ENCODE measurements around the gene THSD7A. TPM values are rescaled to one million over a fixed set of nuclear protein-coding genes. Genes with fewer than 3 reads are reported as not detected.

The THSD7A gene
- total RNA-seq = 10 to 100 TPM in 1 of 4 donors, 1 to 10 TPM in 3; 3.9 to 12.3 (median 5.9) TPM

DNA sequence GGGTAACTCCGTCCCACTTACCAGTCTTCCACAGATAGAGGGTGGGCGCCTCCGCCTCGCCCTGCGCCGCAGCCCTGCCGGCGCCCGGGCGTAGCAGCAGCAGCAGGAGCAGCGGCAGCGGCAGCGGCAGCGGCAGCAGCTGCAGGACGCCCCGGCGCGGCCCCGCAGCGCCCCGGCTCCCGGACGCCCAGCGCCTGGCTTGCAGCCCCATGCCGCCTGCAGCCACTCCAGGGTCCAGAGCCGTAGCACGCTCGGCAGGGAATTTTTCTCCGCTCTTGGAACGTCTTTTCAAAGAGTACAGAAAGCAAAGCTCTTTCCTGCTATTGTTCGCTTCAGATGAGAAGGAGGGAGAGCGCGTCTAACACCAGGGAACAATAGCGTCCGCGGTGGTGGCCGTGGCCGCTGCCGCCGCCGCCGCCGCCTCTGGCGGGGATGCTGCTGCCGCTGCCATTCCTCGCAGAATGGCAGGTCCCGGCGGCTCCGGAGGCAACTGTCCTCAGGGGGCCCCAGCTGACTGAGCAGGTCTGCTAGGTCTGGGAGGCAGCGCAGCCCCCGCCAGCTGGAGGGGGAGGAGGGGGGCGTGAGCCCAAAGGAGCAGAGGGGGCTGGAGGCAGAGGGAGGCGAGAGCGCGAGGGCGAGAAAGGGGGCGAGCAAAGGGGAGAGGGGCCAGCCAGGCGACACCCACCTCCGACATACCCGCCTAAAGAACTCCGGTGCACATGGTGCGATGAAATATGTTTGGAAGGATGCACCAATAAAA lies at the start of gene THSD7A:
THSD7A (minus strand) TSS at position 463 of the 760 bp plus-strand sequence; CDS start at position 211, 252 bp downstream.
- TF ChIP-seq, protein P1, sequence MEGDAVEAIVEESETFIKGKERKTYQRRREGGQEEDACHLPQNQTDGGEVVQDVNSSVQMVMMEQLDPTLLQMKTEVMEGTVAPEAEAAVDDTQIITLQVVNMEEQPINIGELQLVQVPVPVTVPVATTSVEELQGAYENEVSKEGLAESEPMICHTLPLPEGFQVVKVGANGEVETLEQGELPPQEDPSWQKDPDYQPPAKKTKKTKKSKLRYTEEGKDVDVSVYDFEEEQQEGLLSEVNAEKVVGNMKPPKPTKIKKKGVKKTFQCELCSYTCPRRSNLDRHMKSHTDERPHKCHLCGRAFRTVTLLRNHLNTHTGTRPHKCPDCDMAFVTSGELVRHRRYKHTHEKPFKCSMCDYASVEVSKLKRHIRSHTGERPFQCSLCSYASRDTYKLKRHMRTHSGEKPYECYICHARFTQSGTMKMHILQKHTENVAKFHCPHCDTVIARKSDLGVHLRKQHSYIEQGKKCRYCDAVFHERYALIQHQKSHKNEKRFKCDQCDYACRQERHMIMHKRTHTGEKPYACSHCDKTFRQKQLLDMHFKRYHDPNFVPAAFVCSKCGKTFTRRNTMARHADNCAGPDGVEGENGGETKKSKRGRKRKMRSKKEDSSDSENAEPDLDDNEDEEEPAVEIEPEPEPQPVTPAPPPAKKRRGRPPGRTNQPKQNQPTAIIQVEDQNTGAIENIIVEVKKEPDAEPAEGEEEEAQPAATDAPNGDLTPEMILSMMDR (IDR thresholded peaks at IDR 0.05) = no peak
- DNase-seq (ENCODE audit: low spot score) (no peak), ATAC-seq (ENCODE audit: low FRiP score) (peak; percentile 81)

DNA sequence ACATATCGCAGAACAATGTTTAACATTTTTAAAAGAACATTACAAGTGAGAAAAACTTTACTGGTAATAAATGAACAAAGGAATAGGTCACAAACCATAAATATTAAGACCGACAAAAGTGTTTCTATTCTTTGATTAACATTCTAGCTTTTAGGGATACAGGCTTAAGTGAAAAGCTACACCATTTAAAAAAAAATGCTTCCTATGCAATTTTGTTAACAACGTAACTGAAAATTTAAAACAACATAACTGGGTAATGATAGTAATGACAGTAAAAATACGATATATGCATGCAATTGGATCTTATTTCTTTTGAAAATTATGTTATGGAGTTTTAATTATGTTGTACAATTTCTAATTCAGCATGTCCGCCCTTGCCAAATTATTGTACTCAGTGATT lies 49.7 kb upstream of the THSD7A start:
- ATAC-seq (ENCODE audit: low FRiP score) (no peak), DNase-seq (ENCODE audit: low spot score) (no peak)
- TF ChIP-seq, protein P1 (IDR thresholded peaks at IDR 0.05) = no peak

DNA sequence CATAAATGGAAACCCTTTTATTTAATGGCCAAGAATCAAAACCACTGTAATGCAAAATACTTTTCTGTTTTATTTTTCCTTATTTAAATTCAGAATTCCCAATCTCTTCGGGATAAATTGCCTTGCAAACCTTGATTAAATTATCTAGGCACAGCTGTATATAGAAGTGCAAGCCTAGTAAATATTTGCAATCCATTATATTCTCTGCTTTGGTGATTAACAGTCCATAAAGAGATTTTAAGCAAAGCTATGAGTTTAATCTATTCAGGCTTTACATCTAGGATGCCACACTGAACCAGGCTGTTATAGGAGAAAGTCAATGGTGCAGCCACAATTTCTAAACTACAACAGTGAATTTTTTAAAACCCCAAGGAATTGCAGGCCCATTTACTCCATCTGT lies 43.6 kb upstream of the THSD7A start:
- ATAC-seq (ENCODE audit: low FRiP score) (no peak), DNase-seq (ENCODE audit: low spot score) (no peak)
- TF ChIP-seq, protein P1 (IDR thresholded peaks at IDR 0.05) = no peak

- DNase-seq (ENCODE audit: low spot score) = no peak
- ATAC-seq (ENCODE audit: low FRiP score) = no peak
Measured at GRCh38 chr7:11865671-11866070, 33.7 kb upstream of the THSD7A start.

GRCh38 chr7:11858622-11859302 lies 26.8 kb upstream of the THSD7A start:
- DNase-seq (ENCODE audit: low spot score) = no peak
- no peak for ATAC-seq (ENCODE audit: low FRiP score)
- TF ChIP-seq, protein P1 (IDR thresholded peaks at IDR 0.05) = no peak

More at GRCh38 chr7:11865671-11866070, 33.7 kb upstream of the THSD7A start:
- TF ChIP-seq, protein P1 (IDR thresholded peaks at IDR 0.05) = no peak

- ATAC-seq (ENCODE audit: low FRiP score) = no peak
- DNase-seq (ENCODE audit: low spot score) = no peak
- TF ChIP-seq, protein P1 (IDR thresholded peaks at IDR 0.05) = no peak
Measured at GRCh38 chr7:11858026-11858425, 26.0 kb upstream of the THSD7A start.
